CD4-positive, alpha-beta T cell treated with Interleukin-4 for 1 hour (primary cell): ENCODE results near the gene IQCM.
"Not testable (repeated sequence)": the region's sequence is repeated elsewhere in the genome, so short reads cannot be mapped to it uniquely, and the experiment has no call there.

Experiments
- DNase-seq, 2 donors: peaks; one replicate each; pipeline ENCODE4 v3.0.0-alpha.2; 2020 to 2022

The IQCM gene

DNA sequence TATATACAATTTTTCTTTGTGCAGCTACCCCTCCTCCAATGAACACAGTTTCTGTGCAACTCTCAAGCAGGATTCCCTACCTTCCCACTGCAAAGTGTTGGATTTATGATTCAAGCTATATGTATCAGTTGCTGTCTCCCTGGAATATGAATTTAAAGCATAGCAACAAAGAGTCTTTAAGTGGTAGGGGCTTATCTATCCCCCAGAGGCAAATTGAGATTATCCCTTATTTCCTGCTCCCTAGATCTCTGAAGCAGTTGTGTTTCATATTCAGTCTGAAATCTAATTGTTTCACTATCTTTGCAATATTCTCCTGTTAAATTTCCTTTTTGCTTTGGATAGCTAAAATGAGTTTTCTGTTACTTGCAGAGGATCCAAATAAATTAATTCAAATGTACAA is 263.0 kb downstream of the IQCM start:
- no peak for DNase-seq

DNA sequence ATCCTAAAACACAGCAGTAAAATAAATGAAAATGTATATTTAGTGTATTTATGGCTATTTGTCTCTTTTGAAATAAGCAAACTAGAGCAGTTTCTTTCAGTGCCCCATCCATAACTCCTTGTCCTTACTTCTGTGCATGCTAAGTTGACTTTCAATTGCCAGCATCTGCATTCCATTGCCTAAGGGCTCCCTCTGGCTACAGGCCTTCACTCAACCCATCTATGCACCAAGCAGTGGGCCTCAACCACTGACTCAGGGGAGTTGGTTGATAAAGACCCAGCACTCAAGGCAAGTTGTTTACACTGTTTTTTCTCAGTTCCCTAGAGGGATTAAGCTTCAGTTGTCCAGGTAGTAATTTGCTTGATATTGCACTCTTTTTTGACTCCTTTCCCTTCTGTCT is 265.7 kb downstream of the IQCM start:
- no peak for DNase-seq

DNA sequence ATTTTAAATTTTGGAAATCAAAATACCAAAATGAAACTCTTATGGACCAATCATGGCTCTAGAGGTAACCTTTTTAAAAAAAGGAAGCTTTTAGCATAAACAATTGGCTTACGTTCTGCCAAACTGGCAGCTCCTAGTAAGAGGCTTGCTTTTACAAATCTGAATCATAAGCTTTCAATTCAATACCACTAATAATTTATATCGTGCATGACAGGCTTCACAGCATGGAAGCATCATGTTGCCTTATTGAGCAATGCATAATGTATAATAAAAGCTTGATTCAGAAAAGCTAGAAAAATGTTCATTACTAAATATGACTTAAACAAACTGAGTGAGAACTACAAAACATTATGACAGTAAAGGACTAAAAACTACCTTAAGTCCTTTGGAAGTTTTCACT is 280.9 kb downstream of the IQCM start:
- DNase-seq, result no peak

DNA sequence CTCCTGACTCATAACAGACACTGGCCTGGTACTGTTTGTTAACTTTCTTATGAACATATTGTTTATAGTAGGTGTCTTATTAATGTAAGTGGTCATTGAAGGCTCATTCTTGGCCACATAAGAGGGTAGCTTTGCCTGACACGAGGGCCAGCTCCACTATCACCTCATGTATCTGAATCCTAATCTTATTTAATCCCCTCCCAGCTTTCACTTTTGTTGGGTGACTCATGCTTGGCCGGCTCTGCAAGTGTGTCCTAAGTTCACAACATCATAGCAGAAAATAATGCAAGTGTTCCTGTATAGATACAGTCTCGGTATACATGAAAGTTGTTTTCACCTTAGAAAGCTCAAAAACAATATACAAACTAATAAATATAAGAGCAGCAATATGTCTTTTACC is 283.8 kb downstream of the IQCM start:
- no peak for DNase-seq

DNA sequence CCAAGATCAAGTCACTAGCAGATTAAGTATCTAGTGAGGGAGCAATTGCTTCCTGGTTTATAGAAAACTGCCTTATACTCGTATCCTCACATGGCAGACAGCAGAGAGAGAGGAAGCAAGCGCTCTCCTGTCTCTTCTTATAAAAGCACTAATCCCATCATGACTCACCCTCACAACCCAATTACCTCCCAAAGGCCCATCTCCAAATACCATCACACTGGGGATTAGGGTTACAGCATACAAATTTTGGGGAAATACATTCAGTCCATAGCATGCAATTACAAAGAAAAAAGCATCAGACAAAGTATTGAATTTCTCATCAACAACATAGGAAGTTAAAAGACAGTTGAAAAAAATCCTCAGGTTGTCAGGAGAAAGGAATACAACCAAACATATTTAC is 292.6 kb downstream of the IQCM start:
- no peak for DNase-seq

DNA sequence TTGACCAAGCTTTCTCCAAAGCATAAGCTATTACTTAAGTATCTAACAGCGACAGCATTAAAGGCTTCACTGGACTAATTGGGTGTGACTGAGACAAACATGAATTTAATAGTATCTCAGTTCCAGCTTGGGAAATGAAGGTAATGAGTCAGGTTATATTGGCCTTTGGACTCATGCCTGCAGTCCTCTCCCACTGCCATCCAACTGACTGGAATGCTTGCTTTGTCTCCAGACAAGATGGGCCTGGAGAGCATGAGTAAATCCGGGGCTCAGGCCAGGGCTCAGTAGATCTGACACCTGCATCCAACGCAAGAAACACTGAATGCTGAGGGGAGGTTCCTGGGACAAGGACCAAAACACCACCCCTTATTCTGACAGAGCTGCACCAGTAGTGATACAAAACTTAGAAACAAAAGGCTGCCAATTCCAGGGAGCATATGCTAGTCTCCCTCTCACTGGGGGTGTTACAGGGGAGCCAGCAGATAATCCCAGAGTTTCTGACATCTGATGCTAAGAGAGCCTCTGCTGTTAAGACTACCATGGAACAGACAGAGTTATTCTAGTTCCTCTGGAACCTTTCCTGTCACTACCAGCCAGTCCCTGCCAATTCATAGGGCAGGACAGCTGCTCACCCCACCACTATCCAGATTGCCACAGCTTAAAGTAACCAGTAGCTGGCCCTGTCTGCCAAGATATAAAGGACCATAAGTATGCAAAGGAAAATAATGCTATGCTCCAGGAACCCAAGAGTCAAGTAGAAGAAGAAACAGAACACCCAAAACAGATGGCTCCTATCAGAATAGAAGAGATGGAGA is 293.8 kb downstream of the IQCM start:
- DNase-seq, result no peak

DNA sequence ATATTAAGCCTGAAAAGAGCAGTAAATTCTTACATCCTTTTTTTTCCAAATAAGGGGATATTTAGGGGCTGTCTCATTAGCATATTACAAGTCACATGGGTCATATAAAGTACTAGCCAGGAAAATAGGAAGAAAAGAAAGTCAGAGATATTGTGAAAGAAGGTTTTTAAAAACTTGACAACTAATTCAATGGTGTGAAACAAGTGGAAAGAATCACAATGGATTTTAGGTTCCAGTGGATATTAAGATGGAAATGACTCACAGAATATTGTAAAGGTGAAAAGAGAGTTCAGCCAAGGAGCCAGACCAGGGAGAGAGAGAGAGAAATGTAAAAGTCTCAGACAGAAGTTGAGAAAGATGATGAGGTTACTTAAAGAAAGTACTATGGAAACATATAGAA is 297.2 kb downstream of the IQCM start:
- DNase-seq, result no peak

DNA sequence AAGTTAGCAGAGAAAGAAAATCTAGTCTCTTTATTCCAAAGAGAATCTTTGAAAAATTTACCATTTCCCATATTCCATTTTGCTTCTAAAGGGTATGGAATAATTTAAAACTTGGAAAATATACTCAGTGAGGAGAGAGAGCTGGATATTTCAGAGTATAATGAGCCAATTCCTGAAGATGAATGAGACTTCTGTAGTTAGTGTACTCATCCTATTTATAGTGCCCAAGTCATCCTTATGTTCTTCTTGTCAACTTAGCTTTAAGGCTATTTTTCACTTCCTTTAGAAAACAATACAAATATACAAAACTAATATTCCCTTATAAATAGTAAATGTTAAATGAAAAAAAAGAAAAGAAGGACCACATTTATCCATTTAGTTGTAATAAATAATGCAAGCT is 302.6 kb downstream of the IQCM start:
- DNase-seq, result no peak

DNA sequence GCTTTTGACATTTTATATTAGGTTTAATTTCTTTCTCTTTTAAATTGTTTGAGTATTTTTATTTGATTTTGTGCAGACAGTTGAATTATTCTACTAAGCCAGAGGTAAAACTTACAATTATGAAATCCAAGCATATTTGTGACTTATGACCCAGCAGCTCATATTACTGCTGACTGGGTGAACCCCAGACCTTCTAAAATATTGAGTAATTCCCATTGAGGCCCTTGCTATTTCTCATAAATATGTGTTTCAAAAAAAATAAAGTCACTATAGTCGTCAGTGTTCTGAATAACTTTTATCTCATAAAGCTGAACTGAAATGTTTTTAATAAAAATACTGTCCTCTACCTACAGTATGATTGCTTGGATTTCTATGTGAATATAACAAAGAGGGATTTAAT is 303.1 kb downstream of the IQCM start:
- DNase-seq, result no peak

DNA sequence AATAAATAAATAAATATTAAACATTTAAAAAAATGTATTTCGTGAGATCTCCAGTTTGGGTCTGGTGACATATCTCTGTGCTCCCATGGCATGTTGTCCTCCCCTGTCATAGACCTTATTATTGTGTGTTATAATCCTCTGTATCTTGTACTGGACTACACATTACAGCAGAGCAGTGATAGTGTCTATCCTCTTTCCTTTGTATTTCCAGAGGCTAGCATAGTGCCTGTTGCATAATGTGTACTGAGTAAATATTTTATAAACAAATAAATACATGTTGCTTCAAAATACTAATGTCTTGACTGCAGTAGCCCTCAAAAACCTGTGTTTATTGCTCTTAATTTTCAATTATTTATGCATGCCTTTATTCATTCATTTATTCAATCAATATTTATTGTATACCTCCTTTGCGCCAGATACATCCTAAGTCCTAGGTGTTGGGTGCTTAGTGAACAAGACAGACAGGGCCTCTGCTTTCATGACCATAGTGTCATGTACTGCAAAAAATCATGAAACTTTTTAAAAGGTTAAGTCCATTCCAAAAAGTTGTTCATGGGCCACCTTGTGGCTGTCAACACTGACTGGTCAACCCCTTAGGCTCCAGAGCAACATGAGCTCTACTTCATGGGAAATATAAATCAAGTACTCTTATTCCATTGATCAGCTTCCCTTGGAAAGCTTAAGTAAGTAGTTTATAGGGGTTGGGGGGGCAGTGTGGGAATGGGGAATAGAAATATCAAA is 303.9 kb downstream of the IQCM start:
- DNase-seq, result no peak

DNA sequence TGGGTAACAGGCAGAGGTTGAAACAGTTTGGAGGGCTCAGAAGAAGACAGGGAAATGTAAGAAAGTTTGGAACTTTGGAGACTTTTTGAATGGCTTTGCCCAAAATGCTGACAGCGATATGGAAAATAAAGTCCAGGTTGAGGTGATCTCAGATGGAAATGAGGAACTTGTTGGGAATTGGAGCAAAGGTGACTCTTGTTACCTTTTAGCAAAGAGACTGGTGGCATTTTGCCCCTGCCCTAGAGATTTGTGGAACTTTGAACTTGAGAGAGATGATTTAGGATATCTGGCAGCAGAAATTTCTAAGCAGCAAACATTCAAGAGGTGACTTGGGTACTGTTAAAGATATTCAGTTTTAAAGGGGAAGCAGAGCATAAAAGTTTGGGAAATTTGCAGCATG is 308.3 kb downstream of the IQCM start:
- not testable (repeated sequence) for DNase-seq

DNA sequence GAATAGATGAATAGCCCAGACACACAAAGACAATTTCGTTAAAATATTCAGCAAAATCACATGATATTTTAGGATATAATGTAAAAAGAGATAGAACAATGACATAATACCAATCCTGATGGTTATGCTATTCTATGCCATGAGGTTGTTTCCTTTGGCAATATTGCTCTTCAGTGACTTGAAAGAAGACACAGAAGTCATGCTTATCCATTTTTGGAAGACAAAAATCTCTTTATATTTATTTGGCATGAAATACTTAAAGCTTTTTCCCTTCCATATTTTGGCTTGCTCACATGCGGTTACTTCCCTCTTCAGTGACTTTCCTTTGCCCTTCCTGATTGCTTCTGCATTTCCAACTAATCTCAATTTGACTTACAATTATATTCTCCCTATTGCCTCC is 314.8 kb downstream of the IQCM start:
- DNase-seq, result no peak

DNA sequence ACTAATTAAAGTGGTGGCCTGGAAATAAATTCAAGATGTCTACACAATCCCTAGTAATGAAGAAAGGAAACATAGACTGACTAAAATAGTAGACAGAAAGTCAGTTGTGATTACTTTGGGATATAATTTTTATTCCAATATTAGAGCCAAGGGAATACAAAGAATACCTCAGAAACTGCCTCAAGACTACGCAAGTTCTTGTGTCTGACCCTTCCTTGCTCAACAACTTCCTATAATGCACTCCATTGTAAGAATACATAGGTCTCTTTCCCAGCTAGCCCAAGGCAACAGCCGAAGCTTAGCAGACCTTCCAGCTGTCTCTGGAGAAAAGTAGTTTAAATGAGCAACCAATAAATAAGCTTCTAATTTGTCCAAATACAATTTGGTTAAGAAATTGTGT is 315.9 kb downstream of the IQCM start:
- no peak for DNase-seq

DNA sequence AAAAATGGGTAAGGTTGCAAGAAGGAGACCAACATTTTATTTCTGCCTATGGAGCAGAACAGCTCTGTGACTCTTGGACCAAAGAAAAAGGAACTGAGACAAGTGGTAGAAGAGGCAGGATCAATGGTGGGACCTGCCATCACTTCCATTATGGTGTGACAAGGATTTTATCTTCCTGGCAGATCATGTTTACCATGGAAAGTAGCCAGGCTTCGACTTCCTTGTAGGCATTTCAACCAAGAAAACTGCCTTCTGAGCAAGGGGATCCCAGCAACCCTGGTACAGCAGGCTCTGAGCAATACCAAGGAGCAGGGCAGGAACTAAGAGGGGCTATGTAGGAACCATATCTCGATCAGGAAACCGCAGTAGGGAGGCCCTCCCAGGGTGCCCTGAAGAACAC is 317.4 kb downstream of the IQCM start:
- no peak for DNase-seq

DNA sequence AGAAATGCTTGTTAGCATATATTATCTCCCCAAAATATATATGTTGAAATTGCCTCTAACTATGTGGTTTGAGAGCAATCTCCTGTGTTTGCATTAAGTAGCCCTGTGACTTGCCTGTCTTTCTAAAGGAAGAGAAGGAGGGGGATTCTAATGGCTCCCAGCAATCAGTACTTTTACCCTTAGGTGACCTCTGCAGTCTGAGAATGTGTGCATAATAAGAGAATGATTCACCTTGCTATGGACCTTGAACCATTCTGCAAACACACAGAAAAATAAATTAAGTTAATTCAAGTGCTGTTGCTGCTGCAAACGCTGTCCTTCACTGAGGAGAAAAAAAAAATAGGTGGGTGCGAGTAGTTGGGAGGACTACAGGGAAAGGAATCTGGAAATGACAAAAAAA is 322.2 kb downstream of the IQCM start:
- DNase-seq, result no peak

DNA sequence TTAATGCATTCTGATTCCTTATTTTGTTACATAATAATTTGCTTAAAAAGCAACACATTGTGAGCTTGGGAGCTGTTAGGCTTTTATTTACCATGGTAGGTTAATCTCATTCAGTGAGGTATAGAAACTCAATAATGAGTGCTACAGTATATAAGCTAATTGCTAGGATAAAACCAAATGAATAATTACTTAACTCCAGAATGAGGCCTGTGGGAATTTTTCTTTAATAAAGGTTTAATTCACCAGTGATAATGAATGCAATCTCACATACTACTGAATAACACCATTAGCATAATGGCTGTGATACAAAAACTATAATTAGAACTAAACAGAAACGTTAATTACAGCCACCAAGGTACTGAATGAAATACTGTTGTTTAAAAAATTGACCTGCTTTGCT is 326.3 kb downstream of the IQCM start:
- no peak for DNase-seq

DNA sequence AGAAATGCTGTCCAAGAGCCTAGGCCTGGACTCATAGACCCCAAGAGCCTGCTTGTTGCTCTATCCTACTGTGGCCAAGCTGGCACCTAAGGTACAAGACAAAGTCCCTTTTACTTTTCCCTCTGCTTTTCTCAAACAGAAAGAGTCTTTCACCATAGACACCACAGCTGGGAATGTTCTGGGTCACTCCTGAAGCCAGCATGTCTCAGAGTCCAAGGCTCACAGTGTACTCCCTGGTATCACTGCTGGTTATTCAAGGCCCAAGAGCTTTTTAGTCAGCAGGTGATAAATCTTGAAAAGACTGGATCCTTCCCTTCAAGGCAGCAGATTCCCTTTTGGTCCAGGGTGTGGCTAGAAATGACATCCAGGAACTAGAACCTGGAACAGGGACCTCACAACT is 328.8 kb downstream of the IQCM start:
- no peak for DNase-seq

DNA sequence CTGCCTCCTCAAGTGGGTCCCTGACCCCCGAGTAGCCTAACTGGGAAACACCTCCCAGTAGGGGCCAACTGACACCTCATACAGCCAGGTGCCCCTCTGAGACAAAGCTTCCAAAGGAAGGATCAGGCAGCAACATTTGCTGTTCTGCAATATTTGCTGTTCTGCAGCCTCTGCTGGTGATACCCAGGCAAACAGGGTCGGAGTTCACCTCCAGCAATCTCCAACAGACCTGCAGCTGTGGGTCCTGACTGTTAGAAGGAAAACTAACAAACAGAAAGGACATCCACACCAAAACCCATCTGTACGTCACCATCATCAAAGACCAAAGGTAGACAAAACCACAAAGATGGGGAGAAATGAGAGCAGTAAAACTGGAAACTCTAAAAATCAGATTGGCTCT is 347.0 kb downstream of the IQCM start:
- DNase-seq, result not testable (repeated sequence)

DNA sequence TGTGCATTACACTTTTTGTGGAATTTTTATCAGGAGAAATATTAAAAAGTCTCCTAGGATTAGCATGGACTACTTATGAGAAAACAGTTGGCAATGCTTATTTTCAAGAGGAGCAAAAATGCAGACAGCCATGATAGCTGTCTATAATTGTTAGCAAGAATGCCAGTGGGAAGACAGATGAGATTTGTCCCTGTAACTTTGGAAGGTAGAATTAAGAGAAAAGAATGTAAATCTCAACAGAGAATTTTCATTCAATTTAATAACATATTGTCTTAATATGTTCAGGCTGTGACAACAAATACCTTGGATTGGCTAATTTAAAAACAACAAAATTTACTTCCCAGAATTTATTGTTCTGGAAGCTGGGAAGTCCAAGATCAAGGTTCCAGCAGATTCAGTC is 349.2 kb downstream of the IQCM start:
- DNase-seq, result no peak

DNA sequence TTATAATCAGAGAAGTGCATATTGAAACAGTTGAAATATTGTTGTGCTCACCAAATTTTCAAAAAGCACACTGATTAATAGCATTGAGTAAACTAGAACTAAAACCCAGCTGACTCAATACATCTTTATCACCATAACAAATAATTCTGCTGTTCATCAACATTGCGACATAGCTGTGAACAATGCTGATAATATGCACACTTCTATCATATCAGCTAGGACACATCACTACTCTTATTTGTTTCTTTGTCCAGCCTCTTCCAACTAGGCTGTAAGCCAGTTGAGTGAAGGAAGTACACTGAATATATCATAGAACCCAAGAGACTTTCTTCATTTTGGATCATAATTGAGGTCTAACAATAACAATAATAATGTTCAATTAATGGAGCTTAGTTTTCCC is 349.7 kb downstream of the IQCM start:
- DNase-seq, result no peak

DNA sequence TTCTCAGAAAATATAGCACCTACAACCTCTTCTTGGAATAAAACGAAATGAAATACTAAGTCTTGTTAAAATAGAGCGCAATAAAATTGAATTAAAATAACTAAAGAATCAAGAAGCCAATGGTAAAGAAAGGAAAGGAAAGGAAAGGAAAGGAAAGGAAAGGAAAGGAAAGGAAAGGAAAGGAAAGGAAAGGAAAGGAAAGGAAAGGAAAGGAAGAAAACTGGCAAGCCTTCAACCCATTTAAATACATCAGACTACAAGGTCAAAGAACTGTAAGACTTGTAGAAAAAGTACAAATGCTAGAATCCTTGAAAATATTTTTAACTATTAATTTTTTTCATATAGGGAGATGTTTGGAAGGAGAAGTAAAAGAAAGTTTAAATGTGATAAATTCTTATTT is 372.1 kb downstream of the IQCM start:
- DNase-seq, result no peak

DNA sequence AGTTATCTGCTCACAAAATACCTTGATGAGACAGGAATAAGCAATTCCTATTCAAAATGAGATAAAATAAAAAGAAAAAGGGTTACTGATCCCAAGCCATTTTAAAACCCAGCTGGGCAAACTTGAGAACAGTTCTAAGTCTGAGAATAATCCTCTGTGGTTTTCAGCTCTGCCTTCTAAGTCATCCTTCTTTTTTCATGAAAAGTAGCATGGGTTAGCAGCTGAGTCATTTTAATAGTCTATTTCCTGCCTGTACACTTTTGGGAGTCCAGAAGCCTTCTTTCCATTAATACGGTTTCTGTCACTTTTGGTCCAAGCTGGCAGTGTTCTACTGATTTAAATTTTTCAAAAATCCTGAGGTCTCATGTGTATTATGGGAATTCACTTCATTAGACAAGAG is 374.3 kb downstream of the IQCM start:
- no peak for DNase-seq

DNA sequence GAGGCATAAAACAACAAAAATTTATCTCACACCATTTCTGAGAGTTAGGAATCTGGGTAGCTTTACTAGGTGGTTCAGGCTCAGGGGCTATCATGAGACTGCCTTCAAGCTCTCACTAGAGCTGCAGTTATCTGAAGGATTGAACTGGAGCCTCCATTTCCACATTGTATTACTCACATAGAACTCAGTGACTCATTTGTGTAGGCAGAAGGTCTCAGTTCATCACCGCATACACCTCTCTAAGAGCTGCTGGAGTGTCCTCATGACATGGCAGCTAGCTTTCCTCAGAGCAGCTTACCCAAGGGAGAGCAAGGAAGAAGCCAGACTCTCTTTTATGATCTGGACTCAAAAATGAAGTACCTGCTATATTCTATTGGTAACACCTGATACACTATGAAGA is 389.2 kb downstream of the IQCM start:
- no peak for DNase-seq

DNA sequence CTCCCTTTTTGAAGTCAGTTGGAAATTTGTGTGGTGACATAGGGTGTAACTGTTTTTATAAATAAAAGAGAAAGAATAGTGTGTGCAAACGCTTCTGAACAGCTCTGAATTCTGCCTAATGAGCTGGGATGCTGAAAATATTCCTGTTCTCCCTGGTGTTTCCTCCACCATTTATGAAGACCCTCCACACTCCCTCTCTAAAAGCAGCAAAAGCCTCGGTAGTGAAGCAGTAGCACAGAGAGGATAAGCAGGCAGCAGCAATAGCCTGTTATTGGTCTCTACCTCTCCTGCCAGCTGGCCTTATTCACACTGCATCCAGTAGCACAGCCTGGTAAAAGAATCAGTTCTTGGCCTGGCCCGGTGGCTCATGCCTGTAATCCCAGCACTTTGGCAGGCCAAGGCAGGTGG is 406.1 kb downstream of the IQCM start:
- no peak for DNase-seq

DNA sequence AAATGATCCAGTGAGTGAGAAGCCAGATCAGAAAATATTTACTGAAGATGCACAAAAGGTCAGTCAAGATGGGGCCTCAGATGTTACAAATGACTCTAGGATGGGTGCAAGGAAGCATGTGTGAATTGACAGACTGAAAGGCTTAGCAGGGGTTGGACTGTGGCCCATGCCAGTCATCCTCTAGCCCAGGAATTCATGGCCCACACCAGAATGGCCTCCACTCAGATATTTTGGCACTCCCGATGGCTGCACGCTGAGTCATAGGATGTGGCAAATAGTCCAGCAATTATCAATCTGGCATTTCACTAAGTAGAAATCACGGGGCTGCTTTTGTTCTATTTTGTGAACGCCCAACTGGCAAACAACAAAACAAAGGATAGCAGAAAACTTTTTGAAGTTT is 406.5 kb downstream of the IQCM start:
- no peak for DNase-seq
